Activated gamma-delta T cell treated with Interleukin-2 at 50 U/mL for 16 hours (primary cell): ENCODE results near the gene MDH2.
"Not testable (repeated sequence)": the region's sequence is repeated elsewhere in the genome, so short reads cannot be mapped to it uniquely, and the experiment has no call there.

Source experiments
- DNase-seq: peaks from one replicate; pipeline ENCODE4 v3.0.0-alpha.2; 2020

Gene MDH2

GRCh38 chr7:76049295-76049694 is 1.4 kb downstream of the MDH2 start:
- no peak for DNase-seq

DNA sequence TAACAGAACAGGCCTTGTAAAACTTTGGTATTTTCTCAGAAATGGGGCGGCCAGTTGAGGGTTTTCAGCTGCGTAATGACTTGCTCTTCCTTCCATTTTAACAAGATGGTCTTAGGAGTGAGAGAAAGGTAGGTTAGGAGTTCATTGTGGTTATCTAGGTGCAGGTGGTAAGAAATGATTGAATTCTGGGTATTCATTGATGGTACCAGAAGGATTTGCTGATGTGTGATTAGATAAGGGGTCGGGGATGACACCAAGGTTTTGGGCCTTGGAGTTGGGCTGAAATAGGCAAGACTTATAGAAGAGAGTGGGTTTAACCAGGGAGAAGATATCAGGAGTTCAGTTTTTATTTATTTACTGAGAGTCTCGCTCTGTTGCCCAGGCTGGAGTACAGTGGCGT is 2.6 kb downstream of the MDH2 start:
- no peak for DNase-seq

DNA sequence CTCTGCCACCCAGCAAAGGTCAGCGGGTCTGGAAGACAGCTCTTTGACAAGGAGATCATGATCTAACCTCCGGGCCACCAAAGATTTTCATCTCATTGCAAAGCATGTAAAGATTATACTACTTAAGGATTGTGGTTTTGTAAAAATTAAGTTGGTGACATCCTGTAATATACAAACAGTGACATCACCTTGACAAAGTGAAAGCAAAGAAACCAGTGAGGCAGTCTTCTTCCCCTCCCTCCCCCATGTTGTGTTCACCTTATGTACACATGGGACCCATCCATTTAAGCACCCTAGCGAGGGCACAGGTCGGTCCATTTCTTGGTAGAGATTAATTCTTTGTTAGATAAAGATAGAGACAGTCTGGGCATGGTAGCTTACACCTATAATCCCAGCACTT is 3.9 kb downstream of the MDH2 start:
- no peak for DNase-seq

- DNase-seq = not testable (repeated sequence)
Measured at GRCh38 chr7:76052681-76053080, 4.8 kb downstream of the MDH2 start.

DNA sequence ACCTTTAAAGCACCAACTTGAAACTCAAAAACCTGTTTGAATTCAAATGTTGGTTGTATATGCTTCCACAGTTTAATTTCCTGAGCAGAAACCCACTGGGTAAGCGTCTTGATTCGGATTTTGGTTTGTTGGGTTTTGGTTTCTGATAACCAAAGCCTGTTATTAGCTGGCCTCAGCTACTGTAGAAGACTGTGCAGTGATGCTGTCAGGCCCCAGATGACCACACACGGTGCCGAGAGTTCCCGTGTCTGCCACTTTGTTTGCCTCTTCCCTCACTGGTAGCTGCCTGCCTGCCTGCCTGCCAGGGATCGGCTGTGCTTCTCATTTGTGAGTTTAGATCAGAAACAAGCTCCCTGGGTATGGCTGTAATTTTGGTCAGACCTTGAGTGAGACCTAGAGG is 5.6 kb downstream of the MDH2 start:
- no peak for DNase-seq

DNA sequence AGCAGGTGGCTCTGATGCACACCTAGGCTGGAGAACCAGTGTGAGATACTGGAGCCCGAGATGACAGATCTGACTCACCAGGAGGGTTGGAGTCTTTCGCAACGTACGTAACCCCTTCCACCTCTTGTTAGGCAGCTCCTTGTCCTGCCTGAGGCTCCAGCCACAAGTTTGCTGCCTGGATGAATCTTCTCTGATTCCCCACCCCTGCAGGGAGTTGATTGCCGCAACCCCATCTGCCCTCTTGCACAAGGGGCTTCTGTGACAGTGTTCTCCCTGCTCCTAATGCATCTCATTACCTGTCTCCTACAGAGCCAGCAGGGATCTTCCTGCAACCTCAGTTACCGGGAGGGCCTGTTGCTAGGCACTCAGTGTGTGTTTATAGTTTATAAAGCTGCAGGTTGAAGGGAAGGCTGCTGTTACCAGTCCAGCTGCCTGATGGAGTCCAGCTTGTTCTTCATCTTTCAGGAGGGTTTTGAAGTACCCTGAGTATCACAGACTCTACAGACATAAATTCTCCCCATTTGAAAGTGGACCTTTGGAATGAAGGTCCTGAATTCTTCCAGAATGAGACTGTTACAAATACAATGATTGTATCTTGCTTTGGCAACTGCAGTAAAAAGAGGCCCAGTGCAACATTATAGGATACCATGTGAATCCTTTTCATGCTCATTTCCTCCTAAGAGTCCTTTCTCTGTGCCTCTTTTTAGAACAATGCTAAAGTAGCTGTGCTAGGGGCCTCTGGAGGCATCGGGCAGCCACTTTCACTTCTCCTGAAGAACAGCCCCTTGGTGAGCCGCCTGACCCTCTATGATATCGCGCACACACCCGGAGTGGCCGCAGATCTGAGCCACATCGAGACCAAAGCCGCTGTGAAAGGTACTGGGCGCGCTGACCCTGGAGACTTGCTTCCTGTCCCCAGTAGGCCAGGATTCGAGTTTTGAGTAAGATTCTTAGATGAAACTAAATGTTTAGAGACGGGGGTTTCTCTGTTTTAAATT is 6.5 kb downstream of the MDH2 start:
- no peak for DNase-seq

DNA sequence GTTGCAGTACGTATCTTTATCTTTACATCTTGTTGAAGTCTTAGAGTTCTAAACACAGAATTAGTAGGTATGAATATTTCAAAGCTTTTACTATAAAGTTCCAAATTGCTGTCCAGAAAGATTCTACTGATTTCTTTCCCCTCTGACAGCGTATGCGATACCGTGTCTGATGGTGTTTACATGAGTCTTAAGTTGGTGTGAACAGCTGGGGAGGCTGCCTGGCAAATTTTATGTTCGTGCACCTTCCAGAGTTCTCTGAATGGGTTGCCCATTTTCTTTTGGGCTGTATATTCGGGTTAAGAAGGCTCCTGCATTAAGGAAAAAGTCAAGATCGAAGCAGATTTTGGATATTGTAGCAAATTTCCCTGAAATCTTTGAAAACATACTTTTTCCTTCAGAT is 8.3 kb downstream of the MDH2 start:
- DNase-seq = no peak

DNA sequence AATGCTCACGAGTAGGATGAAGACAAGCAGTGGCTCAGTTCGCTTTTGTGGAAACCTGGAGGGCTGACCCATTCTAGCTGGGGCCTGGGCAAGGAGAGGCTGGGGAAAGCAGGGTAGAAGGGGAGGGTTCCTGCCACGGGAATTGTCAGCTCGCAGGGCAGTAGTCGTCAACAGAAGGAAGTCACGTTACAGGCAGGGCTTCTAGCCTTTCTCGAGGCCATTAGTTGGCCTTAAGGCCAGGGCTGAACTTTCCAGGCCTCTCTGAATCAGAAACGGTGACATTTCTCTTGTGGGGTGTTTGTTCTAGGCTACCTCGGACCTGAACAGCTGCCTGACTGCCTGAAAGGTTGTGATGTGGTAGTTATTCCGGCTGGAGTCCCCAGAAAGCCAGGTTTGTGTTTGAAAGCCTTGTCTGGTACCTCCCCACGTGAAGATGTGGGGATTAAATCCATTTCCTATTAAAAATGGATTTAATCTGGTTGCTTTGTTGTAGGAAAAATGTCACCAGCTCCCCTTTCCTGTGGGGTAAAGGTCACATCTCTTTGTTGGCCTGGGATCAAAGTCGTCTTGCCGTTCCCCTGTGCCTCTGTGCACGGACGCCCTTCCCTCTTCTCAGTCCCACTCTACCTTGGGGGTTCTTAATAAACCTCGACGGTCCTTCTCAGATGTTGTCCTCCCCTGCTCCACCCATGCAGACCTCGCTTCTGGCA is 9.4 kb downstream of the MDH2 start:
- DNase-seq = no peak

DNA sequence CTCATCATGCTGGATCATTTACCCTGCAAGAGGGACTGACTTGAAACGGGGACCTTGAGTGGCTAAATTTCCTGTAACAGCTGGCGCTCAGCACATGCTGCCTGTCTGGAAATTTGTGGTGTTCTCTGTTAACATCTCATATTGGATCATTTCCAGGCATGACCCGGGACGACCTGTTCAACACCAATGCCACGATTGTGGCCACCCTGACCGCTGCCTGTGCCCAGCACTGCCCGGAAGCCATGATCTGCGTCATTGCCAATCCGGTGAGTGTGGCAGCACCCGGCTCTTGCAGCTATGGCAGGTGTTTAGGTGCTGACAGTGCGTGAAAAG is 9.9 kb downstream of the MDH2 start:
- no peak for DNase-seq

- DNase-seq = not testable (repeated sequence)
Measured at GRCh38 chr7:76058745-76059144, 10.8 kb downstream of the MDH2 start.

- no peak for DNase-seq
Measured at GRCh38 chr7:76060842-76061241, 12.9 kb downstream of the MDH2 start.

- DNase-seq = no peak
Measured at GRCh38 chr7:76062254-76062653, 14.3 kb downstream of the MDH2 start.

- DNase-seq = no peak
Measured at GRCh38 chr7:76063114-76063513, 15.2 kb downstream of the MDH2 start.

GRCh38 chr7:76063525-76063924 is 15.6 kb downstream of the MDH2 start:
- DNase-seq = no peak

GRCh38 chr7:76064208-76064970 is 16.5 kb downstream of the MDH2 start:
- DNase-seq = no peak

GRCh38 chr7:76065016-76065612 is 17.2 kb downstream of the MDH2 start:
- DNase-seq = no peak

GRCh38 chr7:76066716-76067503 is 19.0 kb downstream of the MDH2 start:
- no peak for DNase-seq

DNA sequence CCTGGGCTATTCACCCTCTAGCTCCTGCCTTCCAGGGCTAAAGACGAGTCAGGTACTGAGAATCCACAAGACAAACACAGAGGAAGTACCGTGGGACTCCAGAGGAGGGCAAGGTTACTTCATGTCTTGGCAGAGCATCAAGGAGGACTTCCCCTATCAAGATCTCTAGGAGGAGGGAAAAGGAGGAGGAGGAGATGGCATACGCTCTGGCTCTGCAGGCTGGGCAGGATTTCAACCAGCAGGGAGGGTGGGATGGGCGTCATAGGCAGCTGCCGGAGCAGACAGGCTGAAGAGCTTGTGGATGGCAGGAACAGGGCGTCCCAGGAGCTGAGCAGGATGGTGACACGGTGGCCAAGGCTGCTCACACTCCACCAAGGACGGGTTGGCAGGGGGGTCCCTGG is 21.3 kb downstream of the MDH2 start:
- DNase-seq = no peak

GRCh38 chr7:76071316-76072242 is 23.7 kb downstream of the MDH2 start:
- DNase-seq = no peak

DNA sequence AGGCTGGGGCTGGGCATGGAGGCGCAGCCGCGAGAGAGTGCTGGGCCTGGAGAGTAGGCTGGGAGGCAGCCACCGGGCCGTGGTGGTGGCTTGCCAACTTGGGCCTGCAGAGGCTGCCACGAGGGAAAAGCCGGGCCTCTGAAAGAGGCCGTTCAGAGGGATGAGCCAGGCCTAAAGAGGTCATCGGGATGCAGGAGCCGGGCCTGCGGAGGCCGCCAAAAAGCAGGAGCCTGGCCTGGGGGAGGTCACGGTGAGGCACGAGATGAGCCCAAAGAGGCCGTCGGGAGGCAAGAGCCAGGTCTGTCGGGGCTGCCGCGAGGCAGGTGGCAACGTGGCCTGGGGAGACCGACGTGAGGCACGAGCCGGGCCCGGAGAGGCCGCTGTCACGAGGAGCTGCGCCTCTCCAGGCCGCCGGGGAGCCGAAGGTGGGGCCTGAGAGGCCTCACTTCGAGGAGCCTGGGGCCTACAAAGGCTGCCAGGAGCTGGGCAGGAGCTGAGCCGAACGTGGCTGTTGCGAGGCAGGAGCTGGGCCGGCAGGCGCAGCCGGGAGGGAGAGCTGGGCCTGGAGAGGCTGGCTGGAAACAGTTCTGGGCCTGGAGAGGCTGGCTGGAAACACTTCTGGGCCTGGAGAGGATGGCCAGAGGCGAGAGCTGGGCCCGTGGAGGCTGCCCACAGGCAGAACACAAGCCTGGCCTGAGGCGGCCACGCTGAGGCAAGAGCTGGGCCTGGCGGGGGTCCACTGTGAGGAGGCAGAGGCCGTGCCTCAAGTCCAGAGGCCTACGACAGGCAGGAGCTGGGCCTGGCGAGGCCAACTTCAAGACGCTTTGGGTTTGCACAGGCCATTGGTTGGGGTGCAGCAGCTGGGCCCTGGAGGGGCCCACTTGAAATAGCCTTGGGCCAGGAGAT is 24.6 kb downstream of the MDH2 start:
- no peak for DNase-seq
